ENCODE data around the gene FAM187B.

Gene FAM187B

DNA sequence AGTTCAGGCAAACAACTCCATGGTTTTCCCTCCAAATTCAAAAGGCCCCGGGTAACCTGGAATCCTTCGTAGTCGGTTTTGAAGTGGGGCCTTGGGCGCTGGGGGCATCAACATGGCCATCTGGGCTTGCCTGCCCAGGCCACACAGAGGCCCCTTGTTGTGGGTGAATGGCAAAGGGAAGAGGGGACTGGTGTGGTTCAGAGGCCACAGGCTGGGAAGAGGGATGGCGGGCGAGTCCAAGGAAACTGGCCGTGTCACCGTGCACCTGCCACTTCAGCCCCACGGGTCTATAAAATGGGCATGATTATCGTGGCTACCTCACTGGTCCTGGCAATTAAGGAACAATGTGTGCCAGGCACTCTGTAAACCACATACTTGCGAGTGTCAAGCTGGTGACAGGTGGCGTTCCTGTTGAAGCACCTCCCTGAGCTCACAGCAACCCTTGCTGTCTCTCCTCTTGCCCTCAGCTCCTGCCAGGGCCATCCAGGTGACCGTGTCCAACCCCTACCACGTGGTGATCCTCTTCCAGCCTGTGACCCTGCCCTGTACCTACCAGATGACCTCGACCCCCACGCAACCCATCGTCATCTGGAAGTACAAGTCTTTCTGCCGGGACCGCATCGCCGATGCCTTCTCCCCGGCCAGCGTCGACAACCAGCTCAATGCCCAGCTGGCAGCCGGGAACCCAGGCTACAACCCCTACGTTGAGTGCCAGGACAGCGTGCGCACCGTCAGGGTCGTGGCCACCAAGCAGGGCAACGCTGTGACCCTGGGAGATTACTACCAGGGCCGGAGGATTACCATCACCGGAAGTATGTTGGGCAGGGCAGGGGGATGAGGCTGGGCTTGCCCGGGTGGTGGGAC lies 21.5 kb upstream of the FAM187B start:
- H3K27ac ChIP-seq = no peak overlapping the region
- no peaks in the 10 kb centered on the region for H3K9me3 ChIP-seq
- peaks cover 63% of the 10 kb centered on the region for H3K27me3 ChIP-seq
- no peaks in the 10 kb centered on the region for H3K4me1 ChIP-seq (ENCODE audit: control insufficient read depth in 1 of 2, insufficient read depth in 1 of 2, low read depth in 1 of 2, low read length in 1 of 2)
- no peaks in the 10 kb centered on the region for H3K36me3 ChIP-seq
- TF ChIP-seq, protein P1, sequence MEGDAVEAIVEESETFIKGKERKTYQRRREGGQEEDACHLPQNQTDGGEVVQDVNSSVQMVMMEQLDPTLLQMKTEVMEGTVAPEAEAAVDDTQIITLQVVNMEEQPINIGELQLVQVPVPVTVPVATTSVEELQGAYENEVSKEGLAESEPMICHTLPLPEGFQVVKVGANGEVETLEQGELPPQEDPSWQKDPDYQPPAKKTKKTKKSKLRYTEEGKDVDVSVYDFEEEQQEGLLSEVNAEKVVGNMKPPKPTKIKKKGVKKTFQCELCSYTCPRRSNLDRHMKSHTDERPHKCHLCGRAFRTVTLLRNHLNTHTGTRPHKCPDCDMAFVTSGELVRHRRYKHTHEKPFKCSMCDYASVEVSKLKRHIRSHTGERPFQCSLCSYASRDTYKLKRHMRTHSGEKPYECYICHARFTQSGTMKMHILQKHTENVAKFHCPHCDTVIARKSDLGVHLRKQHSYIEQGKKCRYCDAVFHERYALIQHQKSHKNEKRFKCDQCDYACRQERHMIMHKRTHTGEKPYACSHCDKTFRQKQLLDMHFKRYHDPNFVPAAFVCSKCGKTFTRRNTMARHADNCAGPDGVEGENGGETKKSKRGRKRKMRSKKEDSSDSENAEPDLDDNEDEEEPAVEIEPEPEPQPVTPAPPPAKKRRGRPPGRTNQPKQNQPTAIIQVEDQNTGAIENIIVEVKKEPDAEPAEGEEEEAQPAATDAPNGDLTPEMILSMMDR (IDR thresholded peaks at IDR 0.05) = no peak
- no peak overlapping the region for H3K4me3 ChIP-seq (ENCODE audit: low read depth in 1 of 2, low read length in 1 of 2)

DNA sequence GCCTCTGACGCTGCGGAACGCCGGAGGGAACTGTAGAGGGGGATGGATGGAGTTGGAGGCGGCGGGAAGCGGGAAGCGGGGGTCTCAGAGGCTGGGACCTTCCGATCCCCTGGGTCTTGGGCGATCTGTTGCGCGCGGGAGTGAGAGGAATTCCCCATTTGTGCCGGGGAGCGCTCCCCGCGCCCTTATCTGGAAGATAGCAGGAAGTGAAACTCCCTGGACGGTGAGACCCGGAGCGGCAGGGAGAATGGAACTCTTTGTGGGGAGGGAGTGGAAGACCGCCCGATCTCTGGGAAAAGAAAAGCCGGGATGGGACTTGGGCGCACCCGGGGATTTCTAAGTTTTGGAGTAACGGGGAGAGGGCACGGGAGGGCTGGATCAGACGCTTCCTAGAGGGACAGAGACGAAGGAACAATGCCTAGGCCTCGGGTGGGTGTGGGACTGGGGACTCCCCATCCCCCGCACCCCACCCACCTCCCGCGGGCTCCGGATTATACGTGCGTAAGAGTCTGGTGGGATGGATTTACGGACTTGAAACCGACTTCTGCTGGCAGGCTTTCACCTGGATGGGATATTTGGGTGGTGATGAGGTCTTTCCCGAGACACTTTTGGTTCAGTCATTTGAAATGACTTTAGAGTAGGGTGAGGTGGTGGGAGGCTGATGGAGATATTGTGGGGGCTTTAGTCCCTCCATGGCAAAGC lies 20.8 kb upstream of the FAM187B start:
- H3K27ac ChIP-seq = no peak overlapping the region
- H3K9me3 ChIP-seq = no peaks in the 10 kb centered on the region
- peaks cover 63% of the 10 kb centered on the region for H3K27me3 ChIP-seq
- no peaks in the 10 kb centered on the region for H3K4me1 ChIP-seq (ENCODE audit: control insufficient read depth in 1 of 2, insufficient read depth in 1 of 2, low read depth in 1 of 2, low read length in 1 of 2)
- TF ChIP-seq, protein P1 (IDR thresholded peaks at IDR 0.05) = no peak
- no peak overlapping the region for H3K4me3 ChIP-seq (ENCODE audit: low read depth in 1 of 2, low read length in 1 of 2)
- no peaks in the 10 kb centered on the region for H3K36me3 ChIP-seq

DNA sequence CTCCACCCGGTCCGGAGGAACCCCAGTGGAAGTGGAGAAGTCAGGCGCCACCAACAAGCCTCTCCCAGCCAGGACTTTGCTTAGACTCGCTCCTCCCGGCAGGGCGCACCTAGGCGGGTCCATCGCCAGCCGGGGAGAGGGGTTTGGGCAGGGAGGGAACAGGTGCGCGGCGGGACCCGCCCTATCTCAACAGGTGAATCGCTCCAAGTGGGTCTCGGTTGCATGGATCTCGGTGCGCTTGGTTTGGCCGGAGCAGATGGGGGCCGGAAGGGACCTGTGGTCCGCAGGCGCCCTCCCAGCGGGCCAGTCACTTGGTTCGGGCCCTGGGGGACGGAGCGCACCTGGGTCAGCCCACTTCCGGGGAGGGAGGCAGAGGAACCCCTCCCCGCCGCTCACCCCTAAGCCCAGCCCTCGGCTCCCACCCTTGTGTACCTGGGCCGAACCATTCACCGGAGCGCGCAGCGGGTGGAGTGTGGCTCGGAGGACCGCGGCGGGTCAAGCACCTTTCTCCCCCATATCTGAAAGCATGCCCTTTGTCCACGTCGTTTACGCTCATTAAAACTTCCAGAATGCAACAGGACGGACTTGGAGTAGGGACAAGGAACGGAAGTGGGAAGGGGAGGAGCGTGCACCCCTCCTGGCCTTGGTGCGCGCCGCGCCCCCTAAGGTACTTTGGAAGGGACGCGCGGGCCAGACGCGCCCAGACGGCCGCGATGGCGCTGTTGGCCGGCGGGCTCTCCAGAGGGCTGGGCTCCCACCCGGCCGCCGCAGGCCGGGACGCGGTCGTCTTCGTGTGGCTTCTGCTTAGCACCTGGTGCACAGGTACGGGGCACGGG lies 20.0 kb upstream of the FAM187B start, which contains the start of gene LSR:
TSS of gene LSR (plus strand) at position 693 of the 836 bp plus-strand sequence. CDS start at position 714, 21 bp downstream.
- Histone ChIP-seq H3K4me3 (ENCODE audit: low read depth in 1 of 2, low read length in 1 of 2) (no peak within 1 kb of the TSS), H3K27me3 (peaks cover 63% of the 10 kb centered on the region), H3K4me1 (ENCODE audit: control insufficient read depth in 1 of 2, insufficient read depth in 1 of 2, low read depth in 1 of 2, low read length in 1 of 2) (no peaks in the 10 kb centered on the region), H3K27ac (no peak within 1 kb of the TSS), H3K9me3 (no peaks in the 10 kb centered on the region), H3K36me3 (no peaks in the 10 kb centered on the region)
- TF ChIP-seq, protein P1 (IDR thresholded peaks at IDR 0.05) = no peak

DNA sequence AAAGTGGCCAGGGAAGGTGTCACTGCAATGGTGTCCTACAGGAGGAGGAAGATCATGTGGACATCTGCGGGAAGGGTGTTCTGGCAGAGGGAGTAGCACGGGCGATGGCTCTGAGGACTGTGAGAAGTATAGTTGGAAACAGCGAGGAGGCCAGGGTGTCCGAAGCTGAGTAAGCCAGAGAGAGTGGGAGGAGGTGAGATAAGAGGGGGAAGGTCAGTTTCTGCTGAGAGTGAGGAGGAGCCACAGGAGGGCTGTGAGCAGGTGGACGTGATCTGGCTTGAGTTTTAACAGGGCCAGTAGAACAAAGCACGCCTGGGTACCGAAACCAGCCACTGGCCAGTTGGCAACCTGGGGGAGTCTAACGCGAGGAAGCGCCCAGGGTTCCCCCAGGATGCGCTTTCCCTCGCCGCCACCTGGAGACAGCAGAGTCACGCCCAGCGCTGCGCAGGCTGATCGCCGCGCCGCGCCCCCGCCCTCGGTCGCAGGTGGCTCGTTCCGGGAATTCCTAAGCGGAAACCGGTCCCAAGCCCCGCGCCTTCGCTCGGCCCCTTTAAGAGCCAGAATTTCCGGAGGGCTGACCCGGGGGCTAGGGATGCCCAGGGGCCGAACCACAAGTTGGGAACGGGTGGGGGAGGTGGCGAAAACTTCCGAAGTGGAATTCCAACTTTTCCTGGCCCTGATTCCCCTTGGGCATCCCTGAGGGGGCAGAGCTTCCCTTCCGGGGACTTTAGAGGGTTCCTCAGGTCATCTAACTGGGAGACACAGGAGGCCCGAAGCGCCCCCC lies 19.2 kb upstream of the FAM187B start:
- TF ChIP-seq, protein P1 (IDR thresholded peaks at IDR 0.05) = no peak
- H3K4me1 ChIP-seq (ENCODE audit: control insufficient read depth in 1 of 2, insufficient read depth in 1 of 2, low read depth in 1 of 2, low read length in 1 of 2) = no peaks in the 10 kb centered on the region
- peaks cover 68% of the 10 kb centered on the region for H3K27me3 ChIP-seq
- no peaks in the 10 kb centered on the region for H3K36me3 ChIP-seq
- H3K9me3 ChIP-seq = no peaks in the 10 kb centered on the region
- no peak overlapping the region for H3K27ac ChIP-seq
- no peak overlapping the region for H3K4me3 ChIP-seq (ENCODE audit: low read depth in 1 of 2, low read length in 1 of 2)

Measured in neutrophil (primary cell).